K562 (cell line): ENCODE data around the gene MARK3. TPM values are rescaled to one million over a fixed set of nuclear protein-coding genes. Genes with fewer than 3 reads are reported as not detected.

Experiments used
- CCAR2 ChIP-seq: fragments of 200-400 bp; formaldehyde crosslinking; IDR thresholded peaks from 2 replicates; pipeline ENCODE4 v1.6.1; 2017; ENCODE audit warnings: mild to moderate bottlenecking, low read depth, low read length
- FIP1L1 ChIP-seq: fragments of 200-400 bp; formaldehyde crosslinking; IDR thresholded peaks from 2 replicates; pipeline ENCODE4 v1.6.1; 2018; ENCODE audit warnings: mild to moderate bottlenecking, low read depth, low read length; ENCODE audit not compliant: poor library complexity, severe bottlenecking
- FOXA3 ChIP-seq, 2 experiments: fragments of 450-650 bp in 1 of 2; sonication (generic) in 1 of 2; formaldehyde crosslinking; IDR thresholded peaks in 1 of 2; conservative IDR thresholded peaks in 1 of 2; 2 replicates each; pipeline versions ENCODE4 v1.4.0 to v1.8.0; 2020 to 2022; ENCODE audit warnings: mild to moderate bottlenecking in 2 of 2, missing genetic modification reagents in 1 of 2
- KLF16 ChIP-seq: IDR thresholded peaks from 2 replicates; pipeline ENCODE4 v1.6.1; 2016; ENCODE audit warnings: antibody characterized with exemption
- NFATC3 ChIP-seq: fragments of 450-650 bp; IDR thresholded peaks from 2 replicates; pipeline ENCODE4 v1.6.1; 2017; ENCODE audit warnings: mild to moderate bottlenecking
- PTRF ChIP-seq: fragments of 450-650 bp; IDR thresholded peaks from 2 replicates; pipeline ENCODE4 v1.6.1; 2016; ENCODE audit warnings: mild to moderate bottlenecking, missing genetic modification characterization, missing compliant biosample characterization
- ZNF134 ChIP-seq: fragments of 250-450 bp; sonication (Bioruptor Pico); conservative IDR thresholded peaks from 2 replicates; pipeline ENCODE4 v1.4.0; 2020
- ZNF239 ChIP-seq: fragments of 250-450 bp; sonication (Bioruptor Pico); IDR thresholded peaks from 2 replicates; pipeline ENCODE4 v1.4.0; 2020; ENCODE audit warnings: mild to moderate bottlenecking
- ZNF263 ChIP-seq: sonication (generic); formaldehyde crosslinking; IDR thresholded peaks from 2 replicates; pipeline ENCODE4 v1.8.0; 2022; ENCODE audit warnings: mild to moderate bottlenecking, missing genetic modification reagents, borderline replicate concordance
- ZNF274 ChIP-seq: IDR thresholded peaks from 2 replicates; pipeline ENCODE4 v1.6.1; 2011; ENCODE audit warnings: low read depth, mild to moderate bottlenecking, low read length, moderate library complexity, borderline replicate concordance
- ZSCAN32 ChIP-seq: fragments of 450-650 bp; formaldehyde crosslinking; IDR thresholded peaks from 2 replicates; pipeline ENCODE4 v1.4.0; 2020; ENCODE audit warnings: mild to moderate bottlenecking, moderate library complexity
- polyA plus RNA-seq, 8 experiments: library from polyadenylated mRNA; depleted of rRNA in 4 of 8; stranded (reverse) in 5 of 8; unstranded in 3 of 8; fragments of >200 nt; fragmentation: Nextera tagmentation in 2 of 8; fragmentation: Illumina TruSeq in 1 of 8; extraction: Ambion mirVana in 2 of 8; extraction: Trizol in 1 of 8; gene quantifications; 2 replicates each; pipeline versions ENCODE4 v1.2.1 to v1.2.3, GENCODE V29; 2011 to 2014; ENCODE audit warnings: inconsistent platforms in 1 of 8, missing spikeins in 1 of 8
- total RNA-seq, 7 experiments: library from RNA; depleted of rRNA in 6 of 7; stranded (reverse); fragments of >200 nt in 6 of 7; fragmentation: Illumina TruSeq in 2 of 7; extraction: Trizol in 2 of 7; gene quantifications; 2 replicates each; pipeline versions ENCODE4 v1.2.1 to v1.2.3, GENCODE V29; 2011 to 2021; ENCODE audit warnings: low replicate concordance in 1 of 7
- TF ChIP-seq, protein P1 (sequence below): fragments of 450-650 bp; IDR thresholded peaks from 2 replicates; pipeline ENCODE4 v1.6.1; 2016; ENCODE audit warnings: mild to moderate bottlenecking
- TF ChIP-seq, protein P2 (sequence below), 2 experiments: fragments of 150-350 bp in 1 of 2; IDR thresholded peaks; 2 replicates each; pipeline ENCODE4 v1.6.1; 2012 to 2016; ENCODE audit warnings: low read depth in 2 of 2, low read length in 2 of 2, mild to moderate bottlenecking in 1 of 2, moderate library complexity in 1 of 2
- TF ChIP-seq, protein P3 (sequence below): fragments of 250-450 bp; sonication (Bioruptor Pico); IDR thresholded peaks from 2 replicates; pipeline ENCODE4 v1.8.0; 2022; ENCODE audit warnings: moderate library complexity, mild to moderate bottlenecking, inconsistent platforms
- TF ChIP-seq, protein P4 (sequence below): fragments of 250-450 bp; sonication (Bioruptor Pico); IDR thresholded peaks from 2 replicates; pipeline ENCODE4 v1.8.0; 2021; ENCODE audit warnings: moderate library complexity, mild to moderate bottlenecking, inconsistent platforms

The MARK3 gene
- total and polyA plus RNA-seq, 9 of the 15 experiments (the other 6 are each of a cell fraction or from before 2014, with no cell fraction given) = 10.1 to 68.7 (median 56.3) TPM

DNA sequence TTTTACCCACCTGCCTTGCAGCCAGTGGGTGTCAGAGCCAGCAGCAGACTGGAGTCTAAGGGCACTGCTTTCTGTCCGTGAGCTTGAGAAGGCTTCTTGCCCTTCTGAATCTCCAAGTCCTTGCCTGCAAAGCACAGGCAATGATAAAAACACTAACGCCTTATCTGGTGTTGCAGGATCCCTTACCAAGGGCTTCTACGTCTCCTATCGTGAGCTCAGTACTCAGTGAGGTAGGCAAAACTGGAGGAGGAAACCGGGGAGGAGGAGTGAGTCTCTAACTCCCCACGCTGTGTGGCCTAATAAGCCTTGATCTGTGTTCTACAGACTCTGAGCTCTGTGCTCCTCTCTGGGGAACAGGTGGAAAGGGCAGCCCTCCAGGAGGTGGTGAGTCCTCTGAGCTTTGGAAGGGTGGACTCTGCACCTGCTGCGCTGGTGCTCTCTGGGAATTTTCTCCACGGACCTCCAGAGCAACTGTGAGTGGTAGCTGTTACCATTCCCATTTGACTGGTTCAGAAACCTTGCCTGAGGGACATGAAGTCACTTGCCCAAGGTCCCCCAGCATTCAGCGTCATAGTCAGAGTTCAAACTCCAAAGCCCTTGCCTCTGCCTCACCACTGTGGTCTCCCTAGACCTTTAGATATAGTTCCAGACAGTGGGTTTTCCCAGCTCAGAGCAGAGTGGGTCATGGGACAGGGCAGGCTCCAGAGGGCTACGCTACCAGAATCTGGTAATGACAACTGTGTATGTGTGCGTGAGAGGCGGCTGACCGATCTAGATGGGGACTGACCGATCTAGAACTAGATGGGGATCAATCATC, 7.0 kb upstream of the MARK3 start (continued):
- TF ChIP-seq, protein P1, sequence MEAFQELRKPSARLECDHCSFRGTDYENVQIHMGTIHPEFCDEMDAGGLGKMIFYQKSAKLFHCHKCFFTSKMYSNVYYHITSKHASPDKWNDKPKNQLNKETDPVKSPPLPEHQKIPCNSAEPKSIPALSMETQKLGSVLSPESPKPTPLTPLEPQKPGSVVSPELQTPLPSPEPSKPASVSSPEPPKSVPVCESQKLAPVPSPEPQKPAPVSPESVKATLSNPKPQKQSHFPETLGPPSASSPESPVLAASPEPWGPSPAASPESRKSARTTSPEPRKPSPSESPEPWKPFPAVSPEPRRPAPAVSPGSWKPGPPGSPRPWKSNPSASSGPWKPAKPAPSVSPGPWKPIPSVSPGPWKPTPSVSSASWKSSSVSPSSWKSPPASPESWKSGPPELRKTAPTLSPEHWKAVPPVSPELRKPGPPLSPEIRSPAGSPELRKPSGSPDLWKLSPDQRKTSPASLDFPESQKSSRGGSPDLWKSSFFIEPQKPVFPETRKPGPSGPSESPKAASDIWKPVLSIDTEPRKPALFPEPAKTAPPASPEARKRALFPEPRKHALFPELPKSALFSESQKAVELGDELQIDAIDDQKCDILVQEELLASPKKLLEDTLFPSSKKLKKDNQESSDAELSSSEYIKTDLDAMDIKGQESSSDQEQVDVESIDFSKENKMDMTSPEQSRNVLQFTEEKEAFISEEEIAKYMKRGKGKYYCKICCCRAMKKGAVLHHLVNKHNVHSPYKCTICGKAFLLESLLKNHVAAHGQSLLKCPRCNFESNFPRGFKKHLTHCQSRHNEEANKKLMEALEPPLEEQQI = 0 out of 2 replicates have a peak, but pooled peaks have one; percentile 20
- TF ChIP-seq ZNF134 (CRISPR knock-in tag) = 0 out of 2 replicates have a peak, but pooled peaks have one; percentile 29
- peak; percentile 89 for TF ChIP-seq ZNF263
- TF ChIP-seq ZSCAN32 (CRISPR knock-in tag) = no peak
- TF ChIP-seq FIP1L1 = no peak
- TF ChIP-seq ZNF274 = peak; percentile 64; the same call in 1 of the 2 replicates
- 0 out of 2 replicates have a peak, but pooled peaks have one; percentile 62 for TF ChIP-seq CCAR2
- TF ChIP-seq, protein P2, sequence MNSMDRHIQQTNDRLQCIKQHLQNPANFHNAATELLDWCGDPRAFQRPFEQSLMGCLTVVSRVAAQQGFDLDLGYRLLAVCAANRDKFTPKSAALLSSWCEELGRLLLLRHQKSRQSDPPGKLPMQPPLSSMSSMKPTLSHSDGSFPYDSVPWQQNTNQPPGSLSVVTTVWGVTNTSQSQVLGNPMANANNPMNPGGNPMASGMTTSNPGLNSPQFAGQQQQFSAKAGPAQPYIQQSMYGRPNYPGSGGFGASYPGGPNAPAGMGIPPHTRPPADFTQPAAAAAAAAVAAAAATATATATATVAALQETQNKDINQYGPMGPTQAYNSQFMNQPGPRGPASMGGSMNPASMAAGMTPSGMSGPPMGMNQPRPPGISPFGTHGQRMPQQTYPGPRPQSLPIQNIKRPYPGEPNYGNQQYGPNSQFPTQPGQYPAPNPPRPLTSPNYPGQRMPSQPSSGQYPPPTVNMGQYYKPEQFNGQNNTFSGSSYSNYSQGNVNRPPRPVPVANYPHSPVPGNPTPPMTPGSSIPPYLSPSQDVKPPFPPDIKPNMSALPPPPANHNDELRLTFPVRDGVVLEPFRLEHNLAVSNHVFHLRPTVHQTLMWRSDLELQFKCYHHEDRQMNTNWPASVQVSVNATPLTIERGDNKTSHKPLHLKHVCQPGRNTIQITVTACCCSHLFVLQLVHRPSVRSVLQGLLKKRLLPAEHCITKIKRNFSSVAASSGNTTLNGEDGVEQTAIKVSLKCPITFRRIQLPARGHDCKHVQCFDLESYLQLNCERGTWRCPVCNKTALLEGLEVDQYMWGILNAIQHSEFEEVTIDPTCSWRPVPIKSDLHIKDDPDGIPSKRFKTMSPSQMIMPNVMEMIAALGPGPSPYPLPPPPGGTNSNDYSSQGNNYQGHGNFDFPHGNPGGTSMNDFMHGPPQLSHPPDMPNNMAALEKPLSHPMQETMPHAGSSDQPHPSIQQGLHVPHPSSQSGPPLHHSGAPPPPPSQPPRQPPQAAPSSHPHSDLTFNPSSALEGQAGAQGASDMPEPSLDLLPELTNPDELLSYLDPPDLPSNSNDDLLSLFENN (IDR thresholded peaks at IDR 0.05; ENCODE audit: low read depth in 2 of 2, low read length in 2 of 2) = peak in 1 of 2 experiments; percentile 89; a peak in 2 of 4 replicates
- peak; percentile 94 for TF ChIP-seq KLF16
- no peak for TF ChIP-seq ZNF239 (CRISPR knock-in tag)
- TF ChIP-seq, protein P3, sequence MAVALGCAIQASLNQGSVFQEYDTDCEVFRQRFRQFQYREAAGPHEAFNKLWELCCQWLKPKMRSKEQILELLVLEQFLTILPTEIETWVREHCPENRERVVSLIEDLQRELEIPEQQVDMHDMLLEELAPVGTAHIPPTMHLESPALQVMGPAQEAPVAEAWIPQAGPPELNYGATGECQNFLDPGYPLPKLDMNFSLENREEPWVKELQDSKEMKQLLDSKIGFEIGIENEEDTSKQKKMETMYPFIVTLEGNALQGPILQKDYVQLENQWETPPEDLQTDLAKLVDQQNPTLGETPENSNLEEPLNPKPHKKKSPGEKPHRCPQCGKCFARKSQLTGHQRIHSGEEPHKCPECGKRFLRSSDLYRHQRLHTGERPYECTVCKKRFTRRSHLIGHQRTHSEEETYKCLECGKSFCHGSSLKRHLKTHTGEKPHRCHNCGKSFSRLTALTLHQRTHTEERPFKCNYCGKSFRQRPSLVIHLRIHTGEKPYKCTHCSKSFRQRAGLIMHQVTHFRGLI (CRISPR knock-in tag) = no peak
- TF ChIP-seq FOXA3 (CRISPR knock-in tag; conservative IDR thresholded peaks at IDR 0.05 in 1 of 2, IDR thresholded peaks at IDR 0.05 in 1 of 2) = no peak
- no peak for TF ChIP-seq NFATC3
- no peak for TF ChIP-seq PTRF (tag)
- TF ChIP-seq, protein P4, sequence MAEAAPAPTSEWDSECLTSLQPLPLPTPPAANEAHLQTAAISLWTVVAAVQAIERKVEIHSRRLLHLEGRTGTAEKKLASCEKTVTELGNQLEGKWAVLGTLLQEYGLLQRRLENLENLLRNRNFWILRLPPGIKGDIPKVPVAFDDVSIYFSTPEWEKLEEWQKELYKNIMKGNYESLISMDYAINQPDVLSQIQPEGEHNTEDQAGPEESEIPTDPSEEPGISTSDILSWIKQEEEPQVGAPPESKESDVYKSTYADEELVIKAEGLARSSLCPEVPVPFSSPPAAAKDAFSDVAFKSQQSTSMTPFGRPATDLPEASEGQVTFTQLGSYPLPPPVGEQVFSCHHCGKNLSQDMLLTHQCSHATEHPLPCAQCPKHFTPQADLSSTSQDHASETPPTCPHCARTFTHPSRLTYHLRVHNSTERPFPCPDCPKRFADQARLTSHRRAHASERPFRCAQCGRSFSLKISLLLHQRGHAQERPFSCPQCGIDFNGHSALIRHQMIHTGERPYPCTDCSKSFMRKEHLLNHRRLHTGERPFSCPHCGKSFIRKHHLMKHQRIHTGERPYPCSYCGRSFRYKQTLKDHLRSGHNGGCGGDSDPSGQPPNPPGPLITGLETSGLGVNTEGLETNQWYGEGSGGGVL (CRISPR knock-in tag) = no peak
